Retinal pigment epithelial cell (primary cell): ENCODE measurements around the gene GBF1.

Experiments
- DNase-seq: peaks from one replicate; pipeline ENCODE4 v3.0.0-alpha.2; 2010; ENCODE audit warnings: low read depth
- H3K4me3 ChIP-seq: 2 replicates; pipeline ENCODE4 v1.5.1; 2011; ENCODE audit warnings: mild to moderate bottlenecking, low read length, control low read depth, moderate library complexity
- CTCF ChIP-seq: conservative IDR thresholded peaks from 2 replicates; pipeline ENCODE4 v1.5.1; 2011; ENCODE audit warnings: low read depth, low read length, control low read depth, inconsistent platforms

GBF1 gene

DNA sequence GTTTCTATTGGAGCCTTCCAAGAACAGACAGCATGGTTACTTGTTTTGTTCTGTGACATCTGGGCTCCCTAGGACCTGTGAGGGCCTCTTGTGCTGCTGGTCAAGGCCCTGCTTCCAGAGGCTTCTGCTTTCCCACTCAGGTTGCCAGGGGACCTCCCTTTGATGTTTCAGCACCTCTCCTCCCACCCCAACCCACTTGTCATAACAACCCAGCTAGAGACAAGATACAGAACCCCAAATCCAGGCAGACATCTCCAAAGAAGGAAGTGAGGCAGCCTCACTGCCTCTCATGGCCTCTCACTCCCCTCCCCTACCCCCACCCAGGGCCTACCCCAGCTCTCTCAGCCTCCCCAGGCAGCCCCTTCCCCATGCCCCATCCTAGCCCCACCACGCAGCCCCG lies 161.5 kb downstream of the GBF1 start:
- no peak for TF ChIP-seq CTCF
- no peak overlapping the region for H3K4me3 ChIP-seq
- no peak for DNase-seq

- TF ChIP-seq CTCF: no peak
- no peak overlapping the region for H3K4me3 ChIP-seq
- DNase-seq: no peak
These were observed 162.2 kb downstream of the GBF1 start for GRCh38 chr10:102407425-102408130.

DNA sequence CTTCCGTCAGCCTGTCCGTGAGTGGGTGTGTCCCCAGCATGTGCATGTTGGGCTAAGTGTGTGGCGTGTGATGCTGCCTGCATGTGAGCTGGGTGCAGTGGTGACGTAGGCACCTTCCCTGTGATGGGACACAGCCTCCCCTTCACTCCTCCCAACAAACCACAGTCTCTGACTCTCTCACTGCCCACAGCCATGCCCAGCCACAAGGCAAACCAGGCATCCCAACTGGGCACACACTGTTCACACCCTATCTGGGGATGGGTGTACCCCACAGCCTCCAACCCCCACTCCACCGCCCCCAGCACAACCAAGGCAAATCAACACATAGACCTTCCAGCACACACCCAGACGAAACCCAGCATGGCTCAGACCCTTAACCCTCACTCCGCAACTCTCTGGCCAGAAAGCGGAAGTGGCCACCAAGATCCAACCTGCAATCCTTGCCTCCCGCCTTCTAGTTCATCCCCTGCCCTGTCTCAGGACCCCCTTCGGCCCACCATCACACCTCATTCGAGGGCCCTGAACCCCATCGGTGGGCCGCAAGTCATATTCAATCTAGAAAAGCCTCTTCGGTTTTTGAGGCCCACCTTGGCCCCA lies 162.9 kb downstream of the GBF1 start:
- DNase-seq: no peak
- peak overlapping the region; percentile 46 for H3K4me3 ChIP-seq

GRCh38 chr10:102408728-102409603 lies 163.6 kb downstream of the GBF1 start:
- H3K4me3 ChIP-seq: peak overlapping the region; percentile 46
- no peak for DNase-seq
- no peak for TF ChIP-seq CTCF

More for the DNA sequence above, 162.9 kb downstream of the GBF1 start:
- no peak for TF ChIP-seq CTCF

GRCh38 chr10:102409604-102410428 lies 164.5 kb downstream of the GBF1 start:
- DNase-seq: no peak
- peak overlapping the region; percentile 45 for H3K4me3 ChIP-seq
- TF ChIP-seq CTCF: no peak

- no peak for DNase-seq
- peak overlapping the region; percentile 45 for H3K4me3 ChIP-seq
- no peak for TF ChIP-seq CTCF
These were observed 165.2 kb downstream of the GBF1 start for GRCh38 chr10:102410429-102411073.
